HCT116 (cell line): Measurements from ENCODE around the gene ALG1L2. TPM values are rescaled to one million over a fixed set of nuclear protein-coding genes. Genes with fewer than 3 reads are reported as not detected.
"Not testable (repeated sequence)": the region's sequence is repeated elsewhere in the genome, so short reads cannot be mapped to it uniquely, and the experiment has no call there.

ENCODE experiments used
- ATAC-seq: fragments of 200-7000 bp; cut with Tn5 transposase; 2 replicates; pipeline ENCODE4 v1.9.1; 2020; ENCODE audit warnings: mild to moderate bottlenecking, moderate library complexity
- BruUV-seq: library from RNA; stranded (reverse); fragments of 400-500 nt; replicated peaks from 2 replicates; lab custom pipeline; 2021; lab: Mats Ljungman, UMichigan
- CTCF ChIA-PET: fragments of 300-600 bp; sonication (Branson Sonifier 250); formaldehyde crosslinking; loops from one replicate; lab custom pipeline; 2021; ENCODE audit warnings: antibody characterized with exemption; lab: Charles Lee
- POLR2A ChIA-PET: fragments of 300-600, 350-600 bp; sonication (Branson Sonifier 250); formaldehyde crosslinking; loops from one replicate; lab custom pipeline; 2021; ENCODE audit warnings: antibody characterized with exemption; lab: Charles Lee
- RAD21 ChIA-PET, 2 experiments: fragments of 300-600 bp; sonication (Branson Sonifier 250); formaldehyde crosslinking; loops; one replicate each; lab custom pipeline; 2023; ENCODE audit warnings: low total read pairs in 2 of 2; ENCODE audit not compliant: uncharacterized antibody in 2 of 2, unreplicated experiment in 2 of 2, low non-redundant PET in 1 of 2; lab: Charles Lee
- DNase-seq: peaks from one replicate; pipeline ENCODE4 v3.0.0-alpha.2; 2010; ENCODE audit warnings: low read depth, low spot score
- H2AFZ ChIP-seq: fragments of 200-600 bp; shearing (Covaris generic), sonication (generic); 2 replicates; pipeline ENCODE4 v1.6.1; 2017; ENCODE audit warnings: low read depth, mixed run types, mixed read lengths, antibody characterized with exemption, low read length; ENCODE audit not compliant: poor library complexity, severe bottlenecking
- H3K27ac ChIP-seq: 2 replicates; pipeline ENCODE4 v1.5.1; 2012; ENCODE audit warnings: low read depth, low read length
- H3K27me3 ChIP-seq: fragments of 200-600 bp; sonication (generic); 2 replicates; pipeline ENCODE4 v1.6.1; 2016; ENCODE audit warnings: mixed run types, low read length, mixed read lengths; ENCODE audit not compliant: insufficient read depth
- H3K36me3 ChIP-seq, 2 experiments: fragments of 200-500 bp in 1 of 2; fragments of 200-600 bp in 1 of 2; sonication (Bioruptor generic) in 1 of 2; sonication (generic) in 1 of 2; 2 replicates each; pipeline versions ENCODE4 v1.5.1 to v1.6.1; 2014 to 2016; ENCODE audit warnings: low read length in 2 of 2, inconsistent platforms in 1 of 2, mixed read lengths in 1 of 2, mixed run types in 1 of 2; ENCODE audit not compliant: insufficient read depth in 2 of 2, control insufficient read depth in 1 of 2
- H3K4me1 ChIP-seq, 2 experiments: fragments of 200-600 bp in 1 of 2; sonication (generic) in 1 of 2; 2 replicates each; pipeline versions ENCODE4 v1.5.1 to v1.6.1; 2012 to 2017; ENCODE audit warnings: low read length in 2 of 2, inconsistent platforms in 1 of 2, mild to moderate bottlenecking in 1 of 2, mixed read lengths in 1 of 2, mixed run types in 1 of 2, moderate library complexity in 1 of 2; ENCODE audit not compliant: insufficient read depth in 2 of 2, control insufficient read depth in 1 of 2
- H3K4me2 ChIP-seq: fragments of 200-600 bp; sonication (generic); 2 replicates; pipeline ENCODE4 v1.6.1; 2017; ENCODE audit warnings: mixed run types, low read length, mixed read lengths
- H3K4me3 ChIP-seq, 2 experiments: fragments of 200-600 bp in 1 of 2; sonication (generic) in 1 of 2; replicated peaks in 1 of 2; 2 replicates each; pipeline ENCODE4 v1.5.1; 2011 to 2016; ENCODE audit warnings: low read length in 2 of 2, control low read depth in 1 of 2, low read depth in 1 of 2, mild to moderate bottlenecking in 1 of 2, mixed read lengths in 1 of 2, mixed run types in 1 of 2
- H3K79me2 ChIP-seq: fragments of 200-600 bp; sonication (generic); 2 replicates; pipeline ENCODE4 v1.6.1; 2017; ENCODE audit warnings: mild to moderate bottlenecking, mixed run types, low read length, moderate library complexity, mixed read lengths; ENCODE audit not compliant: insufficient read depth
- H3K9ac ChIP-seq: fragments of 200-600 bp; sonication (generic); 2 replicates; pipeline ENCODE4 v1.6.1; 2016; ENCODE audit warnings: low read length, mixed read lengths
- H3K9me2 ChIP-seq: fragments of 200-600 bp; sonication (generic), shearing (Covaris generic); 2 replicates; pipeline ENCODE4 v1.6.1; 2017; ENCODE audit warnings: mixed run types, mild to moderate bottlenecking, moderate library complexity; ENCODE audit not compliant: insufficient read depth
- H3K9me3 ChIP-seq, 2 experiments: fragments of 200-500 bp in 1 of 2; fragments of 200-600 bp in 1 of 2; sonication (Bioruptor generic) in 1 of 2; sonication (generic) in 1 of 2; 2 replicates each; pipeline ENCODE4 v1.6.1; 2014 to 2017; ENCODE audit warnings: low read length in 2 of 2, mixed read lengths in 2 of 2, inconsistent platforms in 1 of 2, low read depth in 1 of 2, mild to moderate bottlenecking in 1 of 2, mixed run types in 1 of 2, moderate library complexity in 1 of 2; ENCODE audit not compliant: control insufficient read depth in 1 of 2, insufficient read depth in 1 of 2
- H4K20me1 ChIP-seq: fragments of 200-600 bp; sonication (generic), shearing (Covaris generic); 2 replicates; pipeline ENCODE4 v1.6.1; 2017; ENCODE audit warnings: mixed run types, mild to moderate bottlenecking, moderate library complexity; ENCODE audit not compliant: insufficient read depth
- intact Hi-C: fragments of 100-400 bp; cut with micrococcal nuclease; formaldehyde crosslinking; loops from 2 replicates; pipeline ENCODE4 v1.10.0; 2022
- total RNA-seq: library from RNA; stranded (reverse); gene quantifications from one replicate; pipeline ENCODE4 v1.2.1, GENCODE V29; 2021; ENCODE audit not compliant: unreplicated experiment

The ALG1L2 gene
- total RNA-seq, 1 experiment from 2014 or later = 0.44 TPM

GRCh38 chr3:130104191-130104590 lies 22.6 kb downstream of the ALG1L2 start:
- CTCF ChIA-PET = interaction anchor here (3.1 kb wide), 1 partner anchor 163 kb away, joined by 46 read pairs; no protein-coding TSS in a partner anchor
- H3K9me3 ChIP-seq, BruUV-seq, DNase-seq, H3K4me2 ChIP-seq, H3K9ac ChIP-seq, RAD21 ChIA-PET, H3K4me3 ChIP-seq, H3K79me2 ChIP-seq, H3K27ac ChIP-seq, H3K27me3 ChIP-seq, H3K4me1 ChIP-seq, H4K20me1 ChIP-seq, POLR2A ChIA-PET, H3K36me3 ChIP-seq, intact Hi-C loops, ATAC-seq, H3K9me2 ChIP-seq, H2AFZ ChIP-seq: not testable (repeated sequence)

GRCh38 chr3:130107333-130107995 lies 25.8 kb downstream of the ALG1L2 start:
- intact Hi-C loops = loop anchor here (2.0 to 5.0 kb wide), 2 partner anchors 277 to 480 kb away; no protein-coding TSS in a partner anchor
- H3K27ac ChIP-seq, H3K4me3 ChIP-seq: not testable (repeated sequence)

More at GRCh38 chr3:130107333-130107995, 25.8 kb downstream of the ALG1L2 start:
- H3K9ac ChIP-seq, H3K27me3 ChIP-seq, CTCF ChIA-PET, BruUV-seq, H2AFZ ChIP-seq, H4K20me1 ChIP-seq, H3K4me2 ChIP-seq, H3K36me3 ChIP-seq, POLR2A ChIA-PET, ATAC-seq, DNase-seq, RAD21 ChIA-PET, H3K9me2 ChIP-seq, H3K9me3 ChIP-seq: not testable (repeated sequence)
- H3K4me1 ChIP-seq = peaks cover 13 to 22% of the 10 kb centered on the region in 2 experiments
- peaks cover 15% of the 10 kb centered on the region; the same call in 1 of the 2 replicates for H3K79me2 ChIP-seq
